Stimulated activated CD4-positive, alpha-beta T cell treated with anti-CD3 and anti-CD28 coated beads, TNF-alpha, amount 100 ng/mL, for 4 hours (primary cell): ENCODE results near the gene GLYATL1B.
A peak's percentile ranks its signal among the peaks of the same experiment; 100 is the strongest.
"Not testable (repeated sequence)": the region's sequence is repeated elsewhere in the genome, so short reads cannot be mapped to it uniquely, and the experiment has no call there.

ENCODE experiments used
- DNase-seq, 3 experiments: peaks; one replicate each; pipeline ENCODE4 v3.0.0-alpha.2; 2020; ENCODE audit warnings: low read depth in 3 of 3

GLYATL1B gene, protein sequence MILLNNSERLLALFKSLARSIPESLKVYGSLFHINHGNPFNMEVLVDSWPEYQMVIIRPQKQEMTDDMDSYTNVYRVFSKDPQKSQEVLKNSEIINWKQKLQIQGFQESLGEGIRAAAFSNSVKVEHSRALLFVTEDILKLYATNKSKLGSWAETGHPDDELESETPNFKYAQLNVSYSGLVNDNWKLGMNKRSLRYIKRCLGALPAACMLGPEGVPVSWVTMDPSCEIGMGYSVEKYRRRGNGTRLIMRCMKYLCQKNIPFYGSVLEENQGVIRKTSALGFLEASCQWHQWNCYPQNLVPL

DNA sequence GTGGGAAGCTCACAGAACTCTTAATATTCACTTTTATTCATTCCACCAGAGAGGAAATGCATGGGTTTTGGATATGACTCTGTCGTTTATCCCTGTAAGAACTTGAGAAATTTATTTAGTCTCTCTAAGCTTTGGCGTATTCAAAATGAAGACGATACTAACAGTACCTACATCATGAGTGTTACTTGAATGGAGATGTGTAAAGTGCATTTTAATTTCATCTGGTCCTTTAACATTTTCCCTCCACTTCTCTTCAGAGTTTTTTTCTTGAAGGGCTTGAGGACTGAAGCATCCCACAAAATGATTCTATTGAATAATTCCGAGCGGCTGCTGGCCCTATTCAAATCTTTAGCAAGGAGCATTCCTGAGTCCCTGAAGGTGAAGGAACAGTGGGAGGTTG is at the start of gene GLYATL1B:
Gene GLYATL1B (plus strand): TSS at position 301 of the 400 bp plus-strand sequence. CDS start 0 bp downstream, at position 301.
- DNase-seq, result not testable (repeated sequence)

DNA sequence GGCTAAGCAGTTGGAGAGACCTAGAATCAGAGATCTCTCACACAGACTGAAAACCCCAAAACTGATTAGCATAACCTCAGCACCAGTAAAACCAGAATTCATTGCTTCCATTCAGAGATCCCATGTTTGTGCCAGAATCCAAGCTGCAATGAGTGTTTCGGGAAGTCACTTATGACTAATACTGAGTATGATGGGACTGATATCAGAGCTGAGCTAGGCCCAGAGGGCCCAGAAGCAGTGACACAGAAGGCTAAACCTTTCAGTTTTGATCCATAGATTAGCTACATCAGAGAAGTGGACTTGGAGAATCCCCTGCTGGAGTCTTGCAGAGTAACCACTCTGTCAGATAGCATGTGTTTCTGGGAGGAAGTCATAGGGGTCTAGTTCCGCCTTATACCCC is 49.6 kb upstream of the GLYATL1B start:
- not testable (repeated sequence) for DNase-seq

DNA sequence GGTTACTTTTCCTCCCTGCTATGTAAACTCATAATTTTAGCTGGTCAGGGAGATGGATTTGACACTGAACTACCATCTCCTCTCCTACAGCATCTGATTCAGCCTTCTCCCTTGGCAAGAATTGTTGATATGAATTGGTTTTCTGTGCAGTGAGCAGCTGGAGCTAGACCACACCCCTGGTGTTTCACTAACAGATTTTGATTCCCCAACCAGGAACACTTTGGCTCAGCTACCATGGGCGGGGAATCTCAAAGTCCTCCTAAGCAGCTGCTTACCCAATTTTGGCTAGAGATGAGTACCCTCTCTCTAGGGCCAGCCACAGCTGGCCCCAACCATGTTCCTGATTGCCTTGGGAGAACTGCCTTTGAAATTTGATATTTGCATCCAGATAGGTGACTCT is 48.7 kb upstream of the GLYATL1B start:
- not testable (repeated sequence) for DNase-seq

DNA sequence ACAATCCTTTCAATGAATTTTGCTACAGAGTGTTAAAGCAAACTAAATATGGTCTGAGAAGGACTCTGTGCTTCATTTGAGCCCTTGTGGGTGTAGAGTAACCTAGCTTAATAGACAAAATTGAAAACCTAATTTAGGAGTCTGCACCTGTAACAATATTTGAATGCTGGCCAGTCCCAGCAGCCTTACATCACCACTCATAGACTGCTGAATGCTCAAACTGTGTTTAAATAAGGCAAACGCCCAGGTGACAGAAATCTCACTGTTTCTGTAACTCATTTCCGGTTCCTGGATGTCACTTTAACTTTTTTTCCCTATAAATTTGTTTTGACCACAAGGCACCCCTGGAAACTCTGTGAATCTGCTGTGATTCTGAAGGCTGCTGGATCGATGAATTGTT is 45.5 kb upstream of the GLYATL1B start:
- no peak for DNase-seq

DNA sequence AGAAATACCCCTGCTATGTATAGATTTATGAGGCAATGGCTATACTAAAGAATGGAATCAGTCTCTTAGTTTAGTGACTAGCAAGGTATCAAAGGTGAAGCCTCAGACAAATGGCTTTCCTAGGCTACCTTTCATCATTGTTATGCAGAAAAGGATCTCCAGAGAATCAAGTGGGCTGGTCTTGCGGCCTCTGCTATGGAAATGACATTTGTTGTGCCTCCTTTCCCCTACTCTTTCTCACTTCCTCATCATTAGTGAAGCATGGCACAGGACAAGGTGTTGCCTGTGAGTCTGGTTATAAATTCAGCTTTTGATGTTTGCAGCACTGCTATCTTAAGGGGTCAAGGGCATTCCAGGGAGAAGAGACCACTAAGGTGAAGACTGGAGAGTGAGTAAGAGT is 34.7 kb upstream of the GLYATL1B start:
- not testable (repeated sequence) for DNase-seq

DNA sequence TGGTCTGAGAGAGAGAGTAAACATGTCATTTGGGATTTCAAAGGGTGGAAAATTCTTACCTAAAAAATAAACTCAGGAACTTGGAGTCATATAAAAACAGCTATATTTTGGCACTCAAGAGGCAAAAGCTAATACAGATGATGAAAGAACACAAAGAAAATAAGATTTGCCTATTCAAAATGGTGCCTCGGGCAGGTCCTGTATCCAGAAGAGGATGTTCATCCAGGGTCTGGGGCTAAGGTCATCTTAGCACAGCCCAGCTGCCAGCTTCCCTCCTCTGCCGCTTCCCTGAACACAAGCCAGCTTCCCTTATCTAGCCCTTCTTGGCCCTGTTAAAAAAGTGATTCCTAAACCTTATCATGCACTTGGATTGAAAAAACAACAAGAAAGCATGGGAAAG is 33.8 kb upstream of the GLYATL1B start:
- not testable (repeated sequence) for DNase-seq

DNA sequence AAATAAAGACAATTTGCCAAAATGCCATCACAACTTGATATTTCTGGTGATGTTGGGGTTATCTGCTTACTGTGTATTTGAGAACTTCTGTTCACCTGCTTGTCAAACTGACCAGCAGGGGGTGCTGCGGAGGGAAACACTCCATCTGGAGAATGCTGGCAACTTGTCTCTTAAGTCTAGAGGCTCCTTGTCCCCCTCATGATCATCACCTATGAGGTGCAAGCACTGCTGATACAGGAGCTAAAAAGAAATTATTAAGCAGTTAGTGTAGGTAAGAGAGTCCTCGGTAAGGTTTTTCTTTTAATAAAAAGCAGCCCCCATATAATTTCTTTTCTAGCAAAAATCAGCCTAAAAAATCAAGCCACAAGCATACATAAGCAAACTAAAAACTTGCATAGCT is 32.7 kb upstream of the GLYATL1B start:
- peak; percentile 58 to 68 (median 64) for DNase-seq

DNA sequence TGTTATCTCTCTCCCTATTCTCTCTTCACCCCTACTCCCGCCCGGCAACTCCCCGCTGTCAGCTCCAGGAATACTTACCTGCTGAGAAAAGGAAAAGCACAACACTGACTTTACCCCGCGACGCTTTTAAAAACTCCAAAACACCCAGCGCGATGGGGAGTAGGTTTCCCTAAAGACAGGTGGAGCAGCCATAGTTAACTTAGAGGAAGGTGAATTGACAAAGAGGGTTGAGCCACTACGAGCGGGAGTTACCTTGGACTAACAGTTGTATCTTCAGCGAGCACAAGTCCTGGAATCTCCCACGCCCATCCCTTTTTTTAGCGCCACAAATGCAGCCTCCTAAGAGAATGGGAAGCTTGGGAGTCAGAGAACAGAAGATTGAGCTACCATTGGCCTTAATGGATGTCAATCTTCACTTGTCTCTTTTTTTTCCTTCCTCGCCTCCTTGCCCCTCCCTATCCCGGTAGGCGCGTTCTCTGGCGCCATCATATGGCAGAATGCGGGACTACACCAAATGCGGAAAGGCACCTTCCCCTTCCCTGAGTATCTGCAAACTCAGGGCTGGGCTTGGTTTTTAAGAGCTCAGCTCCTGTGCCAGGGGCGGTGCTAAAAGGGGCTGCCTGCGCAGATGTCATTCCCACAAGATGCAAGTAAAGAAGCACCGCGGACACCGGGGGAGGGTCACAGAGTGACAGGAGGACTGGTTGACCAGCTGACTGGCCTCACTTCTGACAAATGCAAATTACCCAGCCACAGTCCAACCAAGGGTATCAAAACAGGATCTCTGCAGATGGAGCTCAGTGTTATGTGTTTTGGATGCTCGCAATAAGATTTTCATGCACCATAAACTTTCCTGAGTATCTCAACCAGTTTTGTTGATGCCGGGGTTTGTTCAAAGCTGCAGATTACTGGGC is 27.7 kb upstream of the GLYATL1B start:
- peak; percentile 52 to 75 (median 55) for DNase-seq

DNA sequence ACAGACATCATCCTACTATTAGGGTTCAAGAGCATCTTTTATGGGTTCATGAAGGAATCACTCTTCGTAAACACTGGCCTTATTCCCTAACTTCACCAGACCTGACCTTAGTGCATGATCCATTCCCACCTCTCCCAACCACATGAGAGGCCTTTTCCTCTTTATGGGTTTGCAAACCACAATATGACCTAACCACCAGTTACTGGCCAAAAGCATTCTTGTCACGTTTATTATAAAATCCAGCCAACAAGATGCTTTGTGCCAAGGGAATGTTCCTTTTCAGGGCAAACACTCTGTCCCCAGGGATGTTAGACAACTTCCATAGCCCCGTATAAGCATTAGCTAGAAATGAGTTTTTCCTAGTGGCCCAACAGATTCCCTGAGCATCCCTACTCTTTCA is 26.0 kb upstream of the GLYATL1B start:
- DNase-seq, result not testable (repeated sequence)

DNA sequence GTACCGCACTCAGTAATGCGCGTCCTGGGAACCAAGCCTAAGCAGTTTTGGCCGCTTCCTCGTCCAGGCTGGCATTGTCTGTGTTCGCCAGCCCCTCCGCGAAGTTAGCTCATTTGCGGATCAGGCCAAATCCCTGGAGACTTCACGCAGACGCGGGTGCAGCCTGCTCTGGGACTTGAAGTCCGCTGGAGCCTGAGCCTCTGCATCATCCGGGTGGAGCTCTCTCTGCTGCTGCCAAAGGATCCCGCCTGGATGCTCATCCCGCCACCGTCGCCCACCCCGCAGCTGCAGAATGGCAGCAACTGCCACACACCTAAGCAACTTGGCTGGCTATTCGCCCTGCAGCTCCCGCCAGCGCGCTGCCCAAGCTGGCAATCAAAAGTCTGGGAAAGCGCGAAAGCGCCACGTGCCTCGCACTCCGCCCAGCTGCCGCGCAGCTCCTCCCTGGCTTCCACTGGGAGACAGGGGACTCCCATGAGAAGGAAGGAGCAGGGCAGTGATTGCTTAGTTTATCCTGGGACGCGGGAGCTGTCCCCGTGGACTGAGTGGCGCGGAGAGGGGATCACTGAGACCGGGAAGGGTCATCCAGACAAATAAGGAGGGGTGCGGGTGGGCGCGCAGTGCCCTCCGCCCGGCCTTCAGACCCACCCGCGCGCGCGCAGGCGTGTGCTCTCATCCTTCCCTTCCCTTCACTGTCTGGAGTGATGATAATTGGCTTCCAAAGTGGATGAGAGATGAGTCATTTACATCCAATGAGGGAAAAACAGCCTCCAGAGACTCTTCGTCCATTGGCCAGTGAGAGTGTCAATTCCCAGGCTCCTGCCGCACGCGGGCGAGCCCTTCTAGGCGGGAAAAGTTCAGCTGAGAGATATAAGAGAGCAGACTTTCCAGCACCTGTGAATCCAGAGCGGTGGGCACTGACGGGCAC is 23.2 kb upstream of the GLYATL1B start:
- no peak for DNase-seq

DNA sequence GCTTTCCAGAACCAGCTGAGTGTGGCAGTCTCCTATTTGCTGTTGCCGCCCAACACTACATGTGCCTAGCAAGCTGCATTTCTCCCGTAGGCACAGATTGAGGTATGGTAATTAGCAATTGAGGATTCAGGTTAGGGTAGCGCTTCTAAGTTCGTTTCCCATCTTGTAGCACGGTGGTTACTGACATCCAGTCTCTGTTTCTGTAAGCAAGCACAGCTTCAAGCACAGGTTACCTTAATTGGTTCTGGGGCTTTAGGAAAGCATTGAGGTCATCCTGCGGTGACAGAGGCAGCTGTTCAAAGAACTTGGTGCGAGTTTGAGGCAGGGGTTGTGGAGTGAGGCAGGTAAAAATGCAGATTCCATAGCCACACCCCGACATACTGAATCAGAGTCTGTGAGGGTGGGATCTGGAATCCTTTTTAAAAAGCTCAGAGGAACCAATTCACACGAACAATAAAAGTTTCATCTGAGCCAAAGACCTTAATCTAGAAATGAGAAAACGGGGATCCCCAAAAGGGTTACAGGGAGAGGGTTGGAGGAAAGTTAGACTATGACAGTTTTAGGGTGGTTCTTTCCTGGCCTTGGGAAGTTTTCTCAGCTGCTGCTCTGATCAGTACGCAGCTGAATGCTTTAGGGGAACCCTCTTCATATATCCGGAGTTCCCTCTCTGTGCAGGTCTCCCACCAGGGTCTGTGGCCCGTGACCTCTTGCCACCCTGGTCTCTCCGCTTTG is 21.9 kb upstream of the GLYATL1B start:
- DNase-seq, result not testable (repeated sequence)

DNA sequence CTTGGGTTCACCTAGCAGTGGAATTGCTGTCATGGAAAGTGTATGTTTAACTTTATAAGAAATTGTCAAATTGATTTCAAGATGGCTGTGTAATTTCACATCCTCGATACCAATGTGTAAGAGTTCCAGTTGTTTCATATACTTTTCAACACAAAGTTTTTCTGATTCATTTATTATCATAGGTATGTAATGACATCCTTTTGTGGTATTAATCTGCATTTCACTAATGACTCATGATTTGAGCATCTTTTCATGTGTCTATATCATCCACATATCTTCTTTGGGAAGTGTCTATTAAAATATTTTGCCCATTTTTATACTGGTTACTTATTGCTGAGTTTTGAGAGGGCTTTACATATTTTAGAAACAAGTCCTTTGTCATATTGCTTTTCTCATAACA is 17.0 kb upstream of the GLYATL1B start:
- DNase-seq, result no peak

DNA sequence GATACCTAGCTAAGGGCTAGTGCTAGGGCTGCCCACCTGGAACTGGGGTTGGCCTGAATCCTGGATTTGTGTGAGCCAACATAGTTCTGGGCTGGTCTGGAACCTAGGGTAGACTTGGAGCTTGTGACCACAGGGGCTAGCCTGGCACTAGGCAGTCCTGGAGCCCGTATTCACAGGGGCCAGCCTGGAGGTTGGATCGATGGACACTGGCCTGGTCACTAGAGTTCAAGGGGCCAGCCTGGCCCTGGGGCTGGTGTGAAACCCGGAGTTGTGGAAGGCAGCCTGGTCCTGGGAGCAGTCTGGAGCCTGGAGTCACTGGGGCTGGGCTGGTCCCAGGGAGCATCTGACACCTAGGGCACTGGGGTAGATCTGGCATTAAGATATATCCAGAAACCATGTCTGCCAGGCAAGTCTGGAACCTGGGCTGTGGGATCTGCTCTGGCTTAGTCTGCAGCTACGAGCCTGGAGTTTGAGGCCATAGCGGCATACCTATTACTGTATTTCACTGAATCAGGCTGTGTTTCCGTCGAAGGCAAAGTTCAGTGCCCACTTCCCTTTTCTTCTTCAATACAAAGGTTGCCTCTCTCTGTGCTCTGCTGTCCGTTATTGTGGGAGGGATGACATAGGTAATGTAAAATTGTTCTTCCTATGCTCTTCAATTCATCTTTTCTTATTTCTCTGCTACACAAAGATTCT is 9.1 kb upstream of the GLYATL1B start:
- no peak for DNase-seq

DNA sequence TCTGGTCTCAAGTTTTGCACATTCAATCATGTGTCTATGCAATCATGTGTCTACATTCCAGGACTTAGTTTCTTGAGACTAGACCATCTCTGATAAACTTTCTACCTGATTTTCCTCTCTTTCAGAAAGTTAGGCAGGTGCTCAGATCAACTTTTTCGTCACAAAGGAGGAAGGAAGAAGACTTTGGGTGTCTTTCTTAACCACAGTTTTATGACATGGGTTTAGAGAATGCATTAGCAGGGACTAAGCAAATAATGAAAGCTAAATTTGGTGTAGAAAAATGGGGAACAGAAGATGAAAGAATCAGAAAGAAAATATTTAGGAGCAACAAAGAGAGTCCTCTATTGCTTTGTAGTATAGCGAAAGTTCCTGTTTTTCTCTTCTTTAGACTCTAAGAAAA is 7.7 kb upstream of the GLYATL1B start:
- DNase-seq, result no peak

DNA sequence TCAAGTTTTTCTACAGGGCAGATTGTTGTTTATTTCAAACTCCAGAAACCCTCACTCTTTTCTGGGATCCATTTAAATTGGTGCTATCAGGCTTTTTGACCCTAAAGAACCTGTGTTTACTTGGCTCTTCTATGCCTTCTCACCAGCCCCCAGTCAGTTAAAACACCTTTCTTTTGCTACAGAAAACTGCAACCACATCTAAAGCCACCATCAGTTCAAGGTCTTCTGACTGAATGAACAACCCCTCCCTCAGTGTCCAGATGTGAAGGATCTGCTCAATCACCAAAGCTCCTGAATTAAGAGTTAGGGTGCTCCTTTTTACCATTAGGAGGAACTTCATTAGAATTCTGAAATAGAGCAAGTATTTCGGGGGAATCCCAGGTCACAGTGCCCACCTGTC is 7.0 kb upstream of the GLYATL1B start:
- DNase-seq, result no peak

DNA sequence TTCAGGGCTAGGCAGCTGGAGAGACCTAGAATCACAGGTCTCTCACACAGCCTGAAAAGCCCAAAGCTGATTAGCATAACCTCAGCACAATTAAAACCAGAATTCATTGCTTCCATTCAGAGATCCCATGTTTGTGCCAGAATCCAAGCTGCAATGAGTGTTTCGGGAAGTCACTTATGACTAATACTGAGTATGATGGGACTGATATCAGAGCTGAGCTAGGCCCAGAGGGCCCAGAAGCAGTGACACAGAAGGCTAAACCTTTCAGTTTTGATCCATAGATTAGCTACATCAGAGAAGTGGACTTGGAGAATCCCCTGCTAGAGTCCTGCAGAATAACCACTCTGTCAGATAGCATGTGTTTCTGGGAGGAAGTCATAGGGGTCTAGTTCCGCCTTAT is 5.7 kb upstream of the GLYATL1B start:
- not testable (repeated sequence) for DNase-seq

DNA sequence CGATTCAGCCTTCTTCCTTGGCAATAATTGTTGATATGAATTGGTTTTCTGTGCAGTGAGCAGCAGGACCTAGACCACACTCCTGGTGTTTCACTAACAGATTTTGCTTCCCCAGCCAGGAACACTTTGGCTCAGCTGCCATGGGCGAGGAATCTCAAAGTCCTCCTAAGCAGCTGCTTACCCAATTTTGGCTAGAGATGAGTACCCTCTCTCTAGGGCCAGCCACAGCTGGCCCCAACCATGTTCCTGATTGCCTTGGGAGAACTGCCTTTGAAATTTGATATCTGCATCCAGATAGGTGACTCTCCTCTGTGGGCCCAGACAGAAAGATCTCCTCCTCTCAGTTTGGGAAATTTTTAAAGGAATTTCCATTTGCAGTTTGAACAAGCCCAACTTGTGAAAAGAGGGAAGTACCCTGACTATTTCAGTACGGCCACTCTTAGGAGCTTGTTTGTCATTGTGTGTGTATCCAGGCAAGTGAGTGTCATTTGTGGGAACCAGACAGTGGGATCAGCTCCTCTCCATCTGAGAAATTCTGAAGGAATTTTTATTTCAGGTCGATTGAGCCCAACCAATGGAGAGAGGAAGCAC is 4.6 kb upstream of the GLYATL1B start:
- DNase-seq, result not testable (repeated sequence)

DNA sequence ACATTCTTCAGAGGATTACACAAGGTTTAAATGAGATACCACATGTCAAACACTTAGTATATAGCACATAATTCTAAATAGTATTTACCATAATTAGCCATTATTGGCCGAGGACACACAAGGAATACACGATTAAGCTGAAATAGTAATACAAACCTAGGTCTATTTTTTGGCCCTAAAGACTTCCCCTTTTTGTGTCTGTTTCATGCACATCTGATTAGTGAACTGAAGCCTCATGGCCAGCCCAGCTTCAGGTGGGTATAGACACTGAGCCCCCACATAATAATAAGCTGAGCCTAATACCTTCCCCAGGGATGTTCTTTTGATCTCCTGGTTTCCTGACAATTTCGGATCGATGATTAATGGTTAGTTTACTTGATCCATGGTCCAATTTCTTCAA is 2.1 kb downstream of the GLYATL1B start:
- no peak for DNase-seq

DNA sequence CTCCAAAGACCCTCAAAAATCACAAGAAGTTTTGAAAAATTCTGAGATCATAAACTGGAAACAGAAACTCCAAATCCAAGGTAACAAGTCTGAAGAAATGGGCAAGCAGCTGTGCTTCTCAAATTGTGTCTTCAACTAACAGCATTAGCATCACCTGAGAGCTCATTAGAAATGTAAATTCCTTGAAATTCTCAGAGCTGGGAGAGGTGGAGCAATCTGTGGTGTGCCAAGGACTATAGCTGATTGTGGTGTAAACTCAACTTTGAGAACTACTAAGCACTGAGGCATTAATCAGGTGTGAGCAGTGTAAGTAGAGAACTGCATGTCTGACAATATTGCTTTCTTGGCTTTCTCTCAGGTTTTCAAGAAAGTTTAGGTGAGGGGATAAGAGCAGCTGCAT is 7.5 kb downstream of the GLYATL1B start:
- DNase-seq, result not testable (repeated sequence)

DNA sequence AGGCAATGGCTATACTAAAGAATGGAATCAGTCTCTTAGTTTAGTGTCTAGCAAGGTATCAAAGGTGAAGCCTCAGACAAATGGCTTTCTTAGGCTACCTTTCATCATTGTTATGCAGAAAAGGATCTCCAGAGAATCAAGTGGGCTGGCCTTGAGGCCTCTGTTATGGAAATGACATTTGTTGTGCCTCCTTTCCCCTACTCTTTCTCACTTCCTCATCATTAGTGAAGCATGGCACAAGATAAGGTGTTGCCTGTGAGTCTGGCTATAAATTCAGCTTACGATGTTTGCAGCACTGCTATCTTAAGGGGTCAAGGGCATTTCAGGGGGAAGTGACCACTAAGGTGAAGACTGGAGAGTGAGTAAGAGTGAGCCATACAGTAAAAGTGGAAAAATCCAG is 9.1 kb downstream of the GLYATL1B start:
- DNase-seq, result not testable (repeated sequence)
